Skeletal muscle tissue (tissue), 4 donors: Measurements from ENCODE around the gene KLF17. TPM values are rescaled to one million over a fixed set of nuclear protein-coding genes. Genes with fewer than 3 reads are reported as not detected.

Source experiments
- H3K27ac ChIP-seq: one replicate; pipeline ENCODE4 v1.7.0; 2013; ENCODE audit warnings: mild to moderate bottlenecking, low read depth, low read length, inconsistent platforms
- H3K27me3 ChIP-seq, 3 donors: one replicate each; pipeline ENCODE4 v1.7.0; 2013; ENCODE audit warnings: low read length in 3 of 3; ENCODE audit not compliant: control insufficient read depth in 3 of 3, insufficient read depth in 3 of 3
- H3K36me3 ChIP-seq, 3 donors: one replicate each; pipeline ENCODE4 v1.7.0; 2013; ENCODE audit warnings: low read length in 3 of 3; ENCODE audit not compliant: control insufficient read depth in 3 of 3, insufficient read depth in 3 of 3
- H3K4me1 ChIP-seq, 3 donors: one replicate each; pipeline ENCODE4 v1.7.0; 2013; ENCODE audit warnings: low read length in 3 of 3, mild to moderate bottlenecking in 3 of 3; ENCODE audit not compliant: control insufficient read depth in 3 of 3, insufficient read depth in 3 of 3
- H3K4me3 ChIP-seq, 3 donors: one replicate each; pipeline ENCODE4 v1.7.0; 2013; ENCODE audit warnings: low read length in 3 of 3
- H3K9ac ChIP-seq, 3 donors: one replicate each; pipeline ENCODE4 v1.7.0; 2013; ENCODE audit warnings: low read length in 3 of 3, mild to moderate bottlenecking in 3 of 3, moderate library complexity in 2 of 3, low read depth in 1 of 3
- H3K9me3 ChIP-seq, 3 donors: one replicate each; pipeline ENCODE4 v1.7.0; 2013; ENCODE audit warnings: low read length in 3 of 3; ENCODE audit not compliant: control insufficient read depth in 3 of 3
- total RNA-seq: library from RNA; depleted of rRNA; stranded (reverse); fragments of >200 nt; gene quantifications from one replicate; pipeline ENCODE4 v1.2.3, GENCODE V29; 2014
- donor health status: Osteomylitis.

Gene KLF17
- total RNA-seq, 1 donor from 2014 or later, result under 0.01 TPM

- Histone ChIP-seq H3K9ac (no peak overlapping the region), H3K4me1 (no peaks in the 10 kb centered on the region), H3K4me3 (no peak overlapping the region), H3K36me3 (no peaks in the 10 kb centered on the region), H3K9me3 (peaks cover 0 to 9% (median 0%) of the 10 kb centered on the region in 3 donors), H3K27me3 (peaks cover 0 to 10% (median 5%) of the 10 kb centered on the region in 3 donors), H3K27ac (no peak overlapping the region)
These were observed 28.1 kb downstream of the KLF17 start for GRCh38 chr1:44146536-44147361.

DNA sequence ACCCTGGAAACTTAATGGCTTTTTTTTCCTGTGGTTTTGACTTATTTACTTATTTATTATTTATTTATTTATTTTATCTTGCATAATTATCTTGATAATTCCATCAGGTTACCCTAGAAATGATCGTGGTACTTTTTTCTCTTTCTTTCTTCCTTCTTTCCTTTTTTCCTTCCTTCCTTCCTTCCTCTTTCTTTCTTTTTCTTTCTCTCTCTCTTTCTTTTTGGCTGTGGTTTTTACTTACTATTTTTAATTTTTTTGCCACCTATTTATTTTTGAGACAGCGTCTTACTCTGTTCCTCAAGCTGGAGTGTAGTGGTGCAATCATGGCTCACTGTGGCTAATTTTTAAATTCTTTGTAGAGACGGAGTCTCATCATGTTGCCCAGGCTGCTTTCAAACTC, 29.0 kb downstream of the KLF17 start:
- Histone ChIP-seq H3K27me3 (peaks cover 0 to 14% (median 5%) of the 10 kb centered on the region in 3 donors), H3K4me3 (no peak overlapping the region), H3K9me3 (peaks cover 0 to 9% (median 0%) of the 10 kb centered on the region in 3 donors), H3K36me3 (no peaks in the 10 kb centered on the region), H3K4me1 (no peaks in the 10 kb centered on the region), H3K27ac (no peak overlapping the region), H3K9ac (no peak overlapping the region)

DNA sequence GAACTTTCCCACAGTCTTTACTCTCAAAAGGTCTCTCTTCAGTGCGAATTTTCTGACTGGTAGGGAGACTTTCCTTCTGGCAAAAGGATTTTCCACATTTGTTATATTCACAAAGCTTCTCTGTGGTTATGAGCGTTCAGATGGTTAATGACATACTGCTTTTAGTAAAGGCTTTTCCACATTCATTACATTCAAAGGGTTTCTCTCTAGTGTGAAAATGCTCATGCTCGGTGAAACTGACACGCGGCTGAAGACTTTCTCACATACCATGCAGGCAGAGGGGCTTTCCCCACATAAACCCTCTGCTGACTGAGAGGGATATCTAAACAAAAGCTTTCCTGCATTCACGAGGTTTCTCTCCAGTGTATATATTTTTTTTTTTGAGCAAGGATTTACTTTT, 32.7 kb downstream of the KLF17 start:
- Histone ChIP-seq H3K9me3 (no peaks in the 10 kb centered on the region), H3K4me3 (no peak overlapping the region), H3K27me3 (peaks cover 0 to 14% (median 8%) of the 10 kb centered on the region in 3 donors), H3K27ac (no peak overlapping the region), H3K9ac (no peak overlapping the region), H3K36me3 (no peaks in the 10 kb centered on the region), H3K4me1 (no peaks in the 10 kb centered on the region)

- Histone ChIP-seq H3K36me3 (no peaks in the 10 kb centered on the region), H3K4me3 (no peak overlapping the region), H3K4me1 (no peaks in the 10 kb centered on the region), H3K27ac (no peak overlapping the region), H3K27me3 (peaks cover 0 to 14% (median 8%) of the 10 kb centered on the region in 3 donors), H3K9me3 (no peaks in the 10 kb centered on the region), H3K9ac (no peak overlapping the region)
These were observed 33.2 kb downstream of the KLF17 start for GRCh38 chr1:44151808-44152207.

DNA sequence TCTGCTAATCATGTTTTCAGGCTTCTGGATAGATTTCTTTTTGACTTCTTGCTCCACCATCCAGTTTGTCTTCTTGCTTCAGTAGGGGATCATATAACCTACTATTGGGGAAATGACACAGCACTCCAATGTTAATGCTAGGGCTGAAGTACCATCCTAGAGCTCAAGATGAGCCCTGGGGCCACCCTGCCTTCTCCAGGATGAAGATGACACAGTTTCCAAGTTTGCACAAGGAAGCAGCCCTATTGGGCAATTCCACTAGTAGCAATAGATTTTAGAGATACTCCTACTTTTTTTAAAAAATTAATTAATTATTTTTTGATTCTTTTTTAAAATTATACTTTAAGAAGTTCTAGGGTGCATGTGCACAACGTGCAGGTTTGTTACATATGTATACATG, 34.1 kb downstream of the KLF17 start:
- no peak overlapping the region for H3K9ac ChIP-seq
- H3K27me3 ChIP-seq, result peaks cover 0 to 14% (median 8%) of the 10 kb centered on the region in 3 donors
- no peaks in the 10 kb centered on the region for H3K36me3 ChIP-seq
- H3K9me3 ChIP-seq, result no peaks in the 10 kb centered on the region
- H3K4me1 ChIP-seq, result no peaks in the 10 kb centered on the region
- H3K27ac ChIP-seq, result no peak overlapping the region
- no peak overlapping the region for H3K4me3 ChIP-seq

DNA sequence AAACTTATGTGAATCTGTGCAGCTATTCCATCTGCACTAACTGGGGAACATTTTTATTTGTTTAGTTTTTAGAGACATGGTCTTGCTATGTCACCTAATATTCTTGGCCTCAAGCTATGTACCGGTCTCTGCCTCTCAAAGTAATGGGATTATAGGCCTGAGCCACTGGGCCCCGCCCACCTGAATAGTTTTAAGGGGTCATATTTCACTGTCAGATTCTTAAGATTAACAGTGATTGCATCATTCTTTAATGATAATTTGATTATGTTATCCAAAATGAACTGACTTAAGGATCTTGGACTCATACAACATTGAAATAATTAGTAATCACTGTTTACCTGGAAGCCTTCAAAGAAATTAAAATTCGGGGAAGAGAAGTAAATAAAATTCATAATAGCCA, 35.4 kb downstream of the KLF17 start:
- no peaks in the 10 kb centered on the region for H3K9me3 ChIP-seq
- H3K36me3 ChIP-seq, result no peaks in the 10 kb centered on the region
- no peak overlapping the region for H3K9ac ChIP-seq
- no peak overlapping the region for H3K4me3 ChIP-seq
- no peak overlapping the region for H3K27ac ChIP-seq
- H3K4me1 ChIP-seq, result no peaks in the 10 kb centered on the region
- peaks cover 0 to 14% (median 8%) of the 10 kb centered on the region in 3 donors for H3K27me3 ChIP-seq

- no peaks in the 10 kb centered on the region for H3K4me1 ChIP-seq
- H3K9me3 ChIP-seq, result no peaks in the 10 kb centered on the region
- H3K9ac ChIP-seq, result no peak overlapping the region
- no peak overlapping the region for H3K27ac ChIP-seq
- H3K27me3 ChIP-seq, result peaks cover 0 to 3% (median 0%) of the 10 kb centered on the region in 3 donors
- H3K36me3 ChIP-seq, result no peaks in the 10 kb centered on the region
- H3K4me3 ChIP-seq, result no peak overlapping the region
These were observed 39.3 kb downstream of the KLF17 start for GRCh38 chr1:44157903-44158302.

DNA sequence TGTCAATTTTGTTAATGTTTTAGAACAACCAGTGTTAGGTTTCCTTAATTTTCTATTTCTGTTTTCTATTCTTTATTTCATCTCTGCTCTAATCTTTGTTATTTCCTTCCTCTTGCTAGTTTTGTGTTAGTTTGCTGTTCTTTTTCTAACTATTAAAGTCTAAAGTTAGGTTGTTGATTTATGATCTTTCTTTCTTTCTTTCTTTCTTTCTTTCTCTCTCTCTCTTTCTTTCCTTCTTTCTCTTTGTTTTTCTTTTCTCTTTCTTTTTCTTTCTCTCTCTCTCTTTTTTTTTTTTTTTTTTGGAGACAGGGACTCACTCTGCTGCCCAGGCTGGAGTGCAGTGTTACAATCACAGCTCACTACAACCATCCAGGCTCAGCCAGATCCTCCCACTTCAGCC, 40.2 kb downstream of the KLF17 start:
- H3K9me3 ChIP-seq, result no peaks in the 10 kb centered on the region
- no peaks in the 10 kb centered on the region for H3K36me3 ChIP-seq
- H3K4me1 ChIP-seq, result no peaks in the 10 kb centered on the region
- H3K9ac ChIP-seq, result no peak overlapping the region
- no peaks in the 10 kb centered on the region for H3K27me3 ChIP-seq
- H3K27ac ChIP-seq, result no peak overlapping the region
- H3K4me3 ChIP-seq, result no peak overlapping the region

DNA sequence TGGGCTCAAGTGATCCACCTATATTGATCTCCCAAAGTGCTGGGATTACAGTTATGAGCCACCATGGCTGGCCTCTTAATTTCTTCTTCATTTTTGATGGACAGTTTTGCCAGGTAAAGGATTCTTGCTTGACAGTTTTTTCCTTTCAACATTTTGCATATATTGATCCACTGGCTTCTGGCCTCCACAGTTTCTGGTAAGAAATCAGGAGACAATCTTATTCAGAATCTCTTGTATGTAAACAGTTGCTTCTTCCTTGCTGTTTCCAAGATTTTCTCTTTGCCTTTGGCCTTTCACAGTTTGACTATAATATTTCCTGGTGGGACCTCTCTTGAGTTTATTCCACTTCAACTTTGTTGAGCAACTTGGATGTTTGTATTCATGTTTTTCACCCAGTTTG, 42.9 kb downstream of the KLF17 start:
- Histone ChIP-seq H3K4me1 (no peaks in the 10 kb centered on the region), H3K9me3 (no peaks in the 10 kb centered on the region), H3K36me3 (no peaks in the 10 kb centered on the region)

GRCh38 chr1:44168520-44169098, 50.0 kb downstream of the KLF17 start:
- Histone ChIP-seq H3K9ac (no peak overlapping the region), H3K27me3 (peaks cover 0 to 18% (median 10%) of the 10 kb centered on the region in 3 donors), H3K36me3 (no peaks in the 10 kb centered on the region), H3K4me1 (no peaks in the 10 kb centered on the region), H3K27ac (no peak overlapping the region), H3K9me3 (peaks cover 0 to 6% (median 0%) of the 10 kb centered on the region in 3 donors), H3K4me3 (no peak overlapping the region)

More for the DNA sequence above, 42.9 kb downstream of the KLF17 start:
- Histone ChIP-seq H3K27ac (no peak overlapping the region), H3K27me3 (no peaks in the 10 kb centered on the region), H3K4me3 (no peak overlapping the region), H3K9ac (no peak overlapping the region)
